Mesendoderm (in vitro differentiated cells): Measurements from ENCODE around the gene CORO2B.

Experiments
- DNase-seq: peaks from one replicate; pipeline ENCODE4 v3.0.0; 2013
- H2AK5ac ChIP-seq: 2 replicates; pipeline ENCODE4 v1.6.1; 2013; ENCODE audit warnings: low read length, inconsistent platforms
- H2BK120ac ChIP-seq: 2 replicates; pipeline ENCODE4 v1.6.1; 2013; ENCODE audit warnings: low read depth, mild to moderate bottlenecking, low read length, moderate library complexity, mixed read lengths
- H2BK15ac ChIP-seq: replicated peaks from 2 replicates; pipeline ENCODE4 v1.6.1; 2013; ENCODE audit warnings: low read depth, mild to moderate bottlenecking, moderate library complexity
- H2BK5ac ChIP-seq: 2 replicates; pipeline ENCODE4 v1.6.1; 2013; ENCODE audit warnings: low read length, inconsistent platforms
- H3K18ac ChIP-seq: 2 replicates; pipeline ENCODE4 v1.6.1; 2013; ENCODE audit warnings: mild to moderate bottlenecking, low read length, mixed read lengths
- H3K23ac ChIP-seq: one replicate; pipeline ENCODE4 v1.6.1; 2013; ENCODE audit warnings: low read length
- H3K27ac ChIP-seq: 2 replicates; pipeline ENCODE4 v1.5.1; 2013; ENCODE audit warnings: low read depth, mild to moderate bottlenecking, inconsistent platforms, low read length, moderate library complexity
- H3K27me3 ChIP-seq: 2 replicates; pipeline ENCODE4 v1.6.1; 2013; ENCODE audit warnings: low read length, control low read depth, mild to moderate bottlenecking, inconsistent platforms; ENCODE audit not compliant: insufficient read depth, poor library complexity
- H3K36me3 ChIP-seq: 2 replicates; pipeline ENCODE4 v1.6.1; 2013; ENCODE audit warnings: low read length, inconsistent platforms; ENCODE audit not compliant: control insufficient read depth, insufficient read depth
- H3K4ac ChIP-seq: one replicate; pipeline ENCODE4 v1.6.1; 2013; ENCODE audit warnings: low read depth, mild to moderate bottlenecking, low read length, moderate library complexity
- H3K4me1 ChIP-seq: 2 replicates; pipeline ENCODE4 v1.6.1; 2013; ENCODE audit warnings: low read depth, low read length, inconsistent platforms; ENCODE audit not compliant: control insufficient read depth
- H3K4me2 ChIP-seq: 2 replicates; pipeline ENCODE4 v1.6.1; 2013; ENCODE audit warnings: low read length
- H3K4me3 ChIP-seq: 2 replicates; pipeline ENCODE4 v1.5.1; 2013; ENCODE audit warnings: mild to moderate bottlenecking, low read length
- H3K56ac ChIP-seq: one replicate; pipeline ENCODE4 v1.6.1; 2013; ENCODE audit warnings: low read length
- H3K79me1 ChIP-seq: 2 replicates; pipeline ENCODE4 v1.6.1; 2013; ENCODE audit warnings: low read length, inconsistent platforms
- H3K79me2 ChIP-seq: 2 replicates; pipeline ENCODE4 v1.6.1; 2013; ENCODE audit warnings: mild to moderate bottlenecking, low read length; ENCODE audit not compliant: control insufficient read depth, insufficient read depth
- H3K9ac ChIP-seq: 2 replicates; pipeline ENCODE4 v1.6.1; 2013; ENCODE audit warnings: low read length, inconsistent platforms
- H4K5ac ChIP-seq: one replicate; pipeline ENCODE4 v1.6.1; 2013; ENCODE audit warnings: low read length
- H4K8ac ChIP-seq: one replicate; pipeline ENCODE4 v1.6.1; 2013; ENCODE audit warnings: low read depth, mild to moderate bottlenecking, control low read depth, low read length, moderate library complexity
- WGBS: extraction: QIAGEN DNeasy Blood & Tissue Kit; methylation state at CpG from one replicate; pipeline ENCODE4 v1.1.7; 2013; ENCODE audit warnings: low lambda C conversion rate, missing lambda C conversion rate; ENCODE audit not compliant: insufficient coverage; ENCODE audit errors: extremely low coverage; 5-methylcytosine and 5-hydroxymethylcytosine counted together

CORO2B gene

GRCh38 chr15:68621535-68621934 lies 42.7 kb downstream of the CORO2B start:
- Histone ChIP-seq H2AK5ac (no peak overlapping the region), H3K4me1 (peaks cover 2% of the 10 kb centered on the region), H4K5ac (no peak overlapping the region), H3K36me3 (no peaks in the 10 kb centered on the region), H3K27ac (no peak overlapping the region), H2BK5ac (no peak overlapping the region), H3K4me3 (no peak overlapping the region), H2BK15ac (no peak overlapping the region), H3K79me2 (no peaks in the 10 kb centered on the region), H3K4ac (no peak overlapping the region), H4K8ac (no peak overlapping the region), H3K56ac (no peak overlapping the region), H3K9ac (no peak overlapping the region), H3K79me1 (no peaks in the 10 kb centered on the region), H3K4me2 (no peak overlapping the region), H3K18ac (no peak overlapping the region), H2BK120ac (no peak overlapping the region), H3K27me3 (no peaks in the 10 kb centered on the region), H3K23ac (no peak overlapping the region)
- DNase-seq: no peak
- WGBS: no CpG with 5 or more reads among the region's 1 CpG

DNA sequence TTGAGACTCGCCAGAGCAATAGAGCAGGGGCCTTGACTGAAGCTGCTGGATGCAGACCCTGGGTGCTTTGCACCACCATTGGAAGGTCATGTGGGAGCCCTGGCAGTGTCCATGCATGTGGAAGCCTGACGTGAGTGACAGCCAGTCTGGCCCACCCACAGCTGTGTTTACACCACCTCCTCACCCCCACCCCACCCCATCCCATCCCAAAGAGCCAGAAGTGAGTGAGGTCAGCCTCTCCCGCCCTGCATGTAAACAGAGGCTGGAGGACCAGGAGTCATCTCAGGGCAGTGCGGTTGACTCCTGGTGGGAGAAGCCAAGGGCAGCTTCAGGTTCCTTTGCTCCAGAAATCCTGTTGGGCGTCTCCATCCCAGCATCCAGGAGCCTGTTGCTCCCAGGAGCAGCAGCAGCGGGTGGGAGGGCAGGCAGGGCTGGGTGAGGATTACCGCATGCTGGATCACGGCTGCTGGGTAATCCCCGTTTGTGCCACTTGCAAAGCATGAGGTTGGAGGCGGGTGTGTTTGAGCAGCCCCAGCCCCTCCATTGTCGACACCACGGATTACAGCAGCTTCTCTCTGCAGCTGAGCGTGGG lies 44.6 kb downstream of the CORO2B start:
- Histone ChIP-seq H3K4ac (no peak overlapping the region), H3K79me1 (no peaks in the 10 kb centered on the region), H3K4me1 (no peaks in the 10 kb centered on the region), H2BK120ac (no peak overlapping the region), H3K4me2 (no peak overlapping the region), H4K5ac (no peak overlapping the region), H4K8ac (no peak overlapping the region), H3K18ac (no peak overlapping the region), H2BK5ac (no peak overlapping the region), H3K23ac (no peak overlapping the region), H3K9ac (no peak overlapping the region), H3K4me3 (no peak overlapping the region), H3K79me2 (no peaks in the 10 kb centered on the region), H3K27me3 (no peaks in the 10 kb centered on the region), H2AK5ac (no peak overlapping the region), H3K36me3 (no peaks in the 10 kb centered on the region), H3K27ac (no peak overlapping the region), H3K56ac (no peak overlapping the region), H2BK15ac (no peak overlapping the region)
- WGBS: no CpG with 5 or more reads among the region's 13 CpGs
- DNase-seq: no peak

- no CpG with 5 or more reads among the region's 4 CpGs for WGBS
- Histone ChIP-seq H2BK15ac (no peak overlapping the region), H3K79me1 (no peaks in the 10 kb centered on the region)
These were observed 47.1 kb downstream of the CORO2B start for GRCh38 chr15:68625853-68626252.

GRCh38 chr15:68626283-68626682 lies 47.5 kb downstream of the CORO2B start:
- no peak overlapping the region for H2BK5ac ChIP-seq
- no peak overlapping the region for H3K23ac ChIP-seq
- no peak overlapping the region for H3K27ac ChIP-seq
- H3K56ac ChIP-seq: no peak overlapping the region
- no peak for DNase-seq
- no peak overlapping the region for H4K8ac ChIP-seq
- H3K36me3 ChIP-seq: no peaks in the 10 kb centered on the region
- H3K27me3 ChIP-seq: no peaks in the 10 kb centered on the region
- no CpG with 5 or more reads among the region's 3 CpGs for WGBS
- H3K4me2 ChIP-seq: no peak overlapping the region
- no peak overlapping the region for H4K5ac ChIP-seq
- no peak overlapping the region for H2AK5ac ChIP-seq
- H3K9ac ChIP-seq: no peak overlapping the region
- no peak overlapping the region for H3K4ac ChIP-seq
- H2BK15ac ChIP-seq: no peak overlapping the region
- H3K4me1 ChIP-seq: no peaks in the 10 kb centered on the region
- no peak overlapping the region for H3K18ac ChIP-seq
- no peaks in the 10 kb centered on the region for H3K79me2 ChIP-seq
- H2BK120ac ChIP-seq: no peak overlapping the region
- no peak overlapping the region for H3K4me3 ChIP-seq
- no peaks in the 10 kb centered on the region for H3K79me1 ChIP-seq

More at GRCh38 chr15:68625853-68626252, 47.1 kb downstream of the CORO2B start:
- Histone ChIP-seq H3K36me3 (no peaks in the 10 kb centered on the region), H3K4me1 (no peaks in the 10 kb centered on the region), H3K4me3 (no peak overlapping the region), H3K9ac (no peak overlapping the region), H3K23ac (no peak overlapping the region), H3K18ac (no peak overlapping the region), H2BK5ac (no peak overlapping the region), H4K5ac (no peak overlapping the region), H3K79me2 (no peaks in the 10 kb centered on the region), H3K4ac (no peak overlapping the region), H2AK5ac (no peak overlapping the region), H4K8ac (no peak overlapping the region), H3K4me2 (no peak overlapping the region), H3K27ac (no peak overlapping the region), H3K27me3 (no peaks in the 10 kb centered on the region), H3K56ac (no peak overlapping the region), H2BK120ac (no peak overlapping the region)
- no peak for DNase-seq

DNA sequence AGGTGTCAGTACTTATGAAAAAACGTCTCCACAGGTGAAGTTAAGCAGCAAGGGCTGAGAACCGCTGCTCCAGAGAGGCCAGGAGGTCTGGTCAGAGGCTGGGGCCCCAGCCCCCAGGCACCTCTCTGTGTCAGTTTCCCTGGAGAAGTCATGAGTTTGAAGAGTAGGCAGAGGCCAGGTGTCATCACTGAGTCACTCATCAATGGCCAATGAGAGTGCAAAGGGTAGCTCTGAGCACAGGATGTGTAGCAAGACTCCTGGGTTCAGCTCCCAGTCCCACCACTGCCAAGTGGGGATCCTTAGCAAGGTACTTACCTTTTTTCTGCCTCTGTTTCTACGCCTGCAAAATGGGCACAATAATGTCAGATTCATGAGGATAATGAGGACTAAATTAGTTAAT lies 47.9 kb downstream of the CORO2B start:
- DNase-seq: no peak
- no peaks in the 10 kb centered on the region for H3K27me3 ChIP-seq
- H3K23ac ChIP-seq: no peak overlapping the region
- no peak overlapping the region for H4K5ac ChIP-seq
- H2BK120ac ChIP-seq: no peak overlapping the region
- no peak overlapping the region for H2AK5ac ChIP-seq
- H3K4me3 ChIP-seq: no peak overlapping the region
- H4K8ac ChIP-seq: no peak overlapping the region
- H3K4me2 ChIP-seq: no peak overlapping the region
- H3K36me3 ChIP-seq: no peaks in the 10 kb centered on the region
- no peak overlapping the region for H3K9ac ChIP-seq
- no peak overlapping the region for H3K27ac ChIP-seq
- H3K56ac ChIP-seq: no peak overlapping the region
- no peak overlapping the region for H3K18ac ChIP-seq
- no CpG with 5 or more reads among the region's 3 CpGs for WGBS
- no peaks in the 10 kb centered on the region for H3K4me1 ChIP-seq
- H3K4ac ChIP-seq: no peak overlapping the region
- H3K79me2 ChIP-seq: no peaks in the 10 kb centered on the region
- no peak overlapping the region for H2BK5ac ChIP-seq
- no peak overlapping the region for H2BK15ac ChIP-seq
- H3K79me1 ChIP-seq: no peaks in the 10 kb centered on the region

GRCh38 chr15:68627476-68627875 lies 48.7 kb downstream of the CORO2B start:
- no peaks in the 10 kb centered on the region for H3K36me3 ChIP-seq
- H2BK15ac ChIP-seq: no peak overlapping the region
- no peak overlapping the region for H3K23ac ChIP-seq
- H2BK120ac ChIP-seq: no peak overlapping the region
- no peaks in the 10 kb centered on the region for H3K4me1 ChIP-seq
- H3K79me2 ChIP-seq: no peaks in the 10 kb centered on the region
- no peak overlapping the region for H3K27ac ChIP-seq
- H3K4ac ChIP-seq: no peak overlapping the region
- no peak overlapping the region for H3K4me2 ChIP-seq
- DNase-seq: no peak
- H4K8ac ChIP-seq: no peak overlapping the region
- H3K79me1 ChIP-seq: no peaks in the 10 kb centered on the region
- no peak overlapping the region for H3K4me3 ChIP-seq
- no peak overlapping the region for H3K18ac ChIP-seq
- no peak overlapping the region for H4K5ac ChIP-seq
- no peak overlapping the region for H2AK5ac ChIP-seq
- WGBS: no CpG with 5 or more reads among the region's 7 CpGs
- H3K56ac ChIP-seq: no peak overlapping the region
- H3K27me3 ChIP-seq: no peaks in the 10 kb centered on the region
- no peak overlapping the region for H2BK5ac ChIP-seq
- H3K9ac ChIP-seq: no peak overlapping the region
